Melanocyte of skin (primary cell): ENCODE measurements around the gene ACACA. TPM values are rescaled to one million over a fixed set of nuclear protein-coding genes. Genes with fewer than 3 reads are reported as not detected.

Experiments
- total RNA-seq, 2 donors: library from RNA; depleted of rRNA; stranded (reverse); fragments of >200 nt; gene quantifications; 2 replicates each; pipeline ENCODE4 v1.2.3, GENCODE V29; 2012

ACACA gene
- total RNA-seq = 10 to 100 TPM; 37.5 to 73.3 TPM

DNA sequence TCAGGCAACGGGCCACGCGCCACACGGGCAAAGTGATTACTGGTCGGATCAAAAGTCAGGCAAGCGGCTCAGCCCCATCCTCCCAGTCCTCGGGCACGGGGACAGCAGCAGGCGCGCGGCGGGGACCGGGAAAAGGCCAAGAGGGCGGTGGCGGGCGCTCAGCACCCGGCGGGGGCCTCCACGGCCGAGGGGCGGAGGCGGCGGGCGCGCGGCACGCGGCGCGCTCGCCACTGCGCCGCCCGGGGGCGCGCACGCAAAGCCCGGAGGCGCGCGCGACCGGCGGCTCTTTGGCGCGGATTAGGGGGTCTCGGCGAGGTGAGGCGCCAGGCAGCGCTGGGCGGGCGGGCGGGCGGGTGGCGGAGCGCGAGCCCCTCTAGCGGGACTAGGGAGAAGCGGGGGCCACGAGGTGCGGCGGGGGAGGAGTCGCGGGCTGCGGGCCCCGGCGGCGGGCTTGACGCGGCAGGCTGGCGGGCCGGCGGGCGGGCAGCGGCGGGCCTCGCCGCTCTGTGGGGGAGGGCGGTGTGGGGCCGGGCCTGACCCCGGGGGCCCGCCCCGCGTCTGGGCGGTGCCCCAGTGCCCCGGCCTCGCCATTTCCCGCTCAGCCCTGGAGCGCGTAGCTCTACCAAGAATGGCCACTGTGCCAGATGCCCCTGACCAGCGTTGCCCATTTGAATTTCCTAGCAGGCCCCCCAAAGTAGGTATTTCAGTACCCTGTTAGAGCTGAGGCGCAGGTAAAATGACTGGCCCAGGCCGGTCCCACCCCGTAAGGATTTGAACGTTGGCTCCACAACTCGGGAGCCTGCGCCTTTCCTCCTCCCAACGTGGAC is at the start of gene ACACA, which contains the start of gene TADA2A:
Gene ACACA, minus strand, starts transcription at position 202 of the 827 bp plus-strand sequence. CDS start 537 bp downstream, outside the sequence.
Gene TADA2A, plus strand, starts transcription at position 252 of the 827 bp plus-strand sequence. CDS start 4,480 bp downstream, outside the sequence.

DNA sequence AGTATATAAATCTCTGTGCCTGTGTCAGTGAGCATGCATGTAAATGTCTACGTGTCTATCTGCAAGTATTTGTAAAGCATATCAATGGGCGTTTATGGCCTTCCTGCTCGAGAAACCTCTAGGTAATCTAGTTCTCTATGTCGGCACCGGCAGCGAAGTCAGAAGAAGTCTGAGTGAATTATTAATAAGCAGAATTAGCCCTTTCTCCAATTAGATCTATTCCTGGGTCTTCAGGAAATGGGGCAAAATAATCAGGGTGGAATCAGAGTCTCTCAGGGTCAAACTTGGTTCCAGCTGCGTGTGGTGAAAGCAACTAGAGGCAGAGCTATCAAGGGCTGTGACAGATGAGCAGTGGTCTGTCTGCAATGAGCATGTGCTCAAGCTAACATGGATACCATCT is 30.9 kb downstream of the ACACA start, which contains the start of gene C17orf78:
Gene C17orf78, plus strand, starts transcription at position 280 of the 400 bp plus-strand sequence. Its CDS starts 108 bp downstream, at position 388.

Other genes starting within 250 kb of the ACACA start
- gene C17orf78, start 30.9 kb downstream of the ACACA start, total RNA-seq = not detected
- 10 to 100 TPM; 11.0 to 12.7 TPM for gene TADA2A, start 50 bp upstream of the ACACA start, total RNA-seq
- gene DUSP14, start 83.1 kb upstream of the ACACA start, total RNA-seq = 10 to 100 TPM; 17.6 to 44.0 TPM
- 10 to 100 TPM; 18.3 to 29.3 TPM for gene SYNRG, start 202.6 kb upstream of the ACACA start, total RNA-seq
- 10 to 100 TPM; 25.5 to 41.3 TPM for gene DDX52, start 236.6 kb upstream of the ACACA start, total RNA-seq